DMS53 (cell line): ENCODE results near the gene CX3CL1.

Experiments
- DNase-seq: peaks from one replicate; lab custom pipeline; 2025; lab: John Stamatoyannopoulos, UW

Gene CX3CL1

DNA sequence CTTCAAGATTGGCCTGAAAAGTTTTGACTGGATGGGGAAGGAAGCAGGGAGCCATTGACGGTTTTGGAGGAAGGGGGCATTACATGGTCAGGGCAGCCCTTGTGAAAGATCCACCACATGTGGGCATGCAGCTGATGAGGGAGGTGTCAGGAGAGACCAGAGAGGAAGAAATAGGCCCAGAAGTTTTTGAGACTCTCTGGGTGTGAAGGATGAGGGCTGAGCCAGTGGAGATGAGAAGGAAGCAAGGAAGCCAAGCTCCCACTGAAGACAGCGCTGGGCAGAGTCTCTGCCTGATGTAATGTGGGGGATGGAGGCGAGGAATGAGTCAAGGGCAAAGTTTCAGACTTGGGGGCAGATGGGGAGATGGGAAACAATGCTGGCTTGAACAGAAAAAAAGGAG lies 32.8 kb downstream of the CX3CL1 start:
- no peak for DNase-seq

DNA sequence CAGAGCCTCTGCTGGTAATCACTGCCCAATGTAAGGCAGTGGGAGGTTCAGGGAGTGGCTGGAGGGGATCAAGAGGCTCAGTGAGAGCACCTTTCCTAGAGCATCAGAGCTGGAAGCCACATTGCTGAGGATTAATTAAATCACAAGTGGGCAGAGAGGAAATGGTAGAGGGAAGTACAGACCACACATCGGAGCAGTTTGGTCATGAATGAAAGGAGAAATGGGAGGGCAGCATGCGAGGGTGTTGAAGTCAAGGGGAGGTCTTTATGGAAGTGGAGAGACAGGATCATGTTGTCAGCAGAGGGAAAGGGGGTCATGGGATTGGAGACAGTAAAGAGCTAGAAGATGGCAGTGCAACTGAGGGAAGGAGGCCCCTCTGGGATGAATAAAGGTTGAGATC lies 34.6 kb downstream of the CX3CL1 start:
- DNase-seq, result no peak

DNA sequence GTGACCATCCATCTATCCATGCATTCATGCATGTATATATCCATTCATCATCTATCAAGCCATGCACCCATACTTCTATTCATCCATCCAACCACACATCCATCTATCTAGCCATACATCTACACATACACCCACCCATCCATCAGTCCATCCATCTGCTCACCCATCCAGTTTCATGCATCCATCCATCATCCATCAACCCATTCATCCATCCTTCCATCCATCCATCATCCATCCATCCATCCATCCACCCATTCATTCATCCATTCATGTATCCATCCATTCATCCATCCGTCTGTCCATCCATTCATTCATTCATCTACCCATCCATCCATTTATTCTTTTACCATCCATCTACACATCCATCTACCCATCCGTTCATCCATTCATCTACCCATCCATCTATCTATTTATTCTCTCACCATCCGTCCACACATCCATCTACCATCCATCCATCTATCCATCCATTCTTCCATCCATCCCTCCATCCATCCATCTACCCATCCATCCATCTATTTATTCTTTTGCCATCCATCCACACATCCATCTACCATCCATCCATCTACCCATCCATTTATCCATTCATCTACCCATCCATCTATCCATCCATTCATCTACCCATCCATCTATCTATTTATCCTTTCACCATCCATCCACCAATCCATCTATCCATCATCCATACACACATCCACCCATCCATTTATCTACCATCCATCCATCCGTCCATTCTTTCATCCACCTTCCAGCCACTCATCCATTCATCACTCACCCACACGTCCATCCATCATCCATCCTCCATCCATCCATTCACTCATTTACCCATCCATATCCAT lies 35.4 kb downstream of the CX3CL1 start:
- no peak for DNase-seq

DNA sequence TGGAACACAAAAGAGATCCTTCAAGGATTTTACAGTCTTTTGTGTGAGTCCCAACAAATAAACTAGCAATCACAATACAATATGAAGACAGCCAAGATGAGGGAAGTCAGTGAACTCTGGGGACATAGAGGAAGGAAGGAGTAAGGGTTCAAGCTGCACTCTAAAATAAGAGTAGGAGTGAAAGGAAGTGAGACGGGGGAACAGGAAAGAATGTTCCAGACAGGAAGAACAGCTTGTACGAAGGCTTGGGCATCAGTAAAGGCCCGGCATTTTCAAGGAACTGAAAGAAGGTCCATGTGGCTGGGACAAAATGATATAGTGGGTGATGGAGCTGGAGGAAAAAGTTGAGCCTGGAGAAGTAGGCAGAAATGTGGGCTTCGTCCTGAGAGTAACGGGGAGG lies 36.8 kb downstream of the CX3CL1 start:
- no peak for DNase-seq

DNA sequence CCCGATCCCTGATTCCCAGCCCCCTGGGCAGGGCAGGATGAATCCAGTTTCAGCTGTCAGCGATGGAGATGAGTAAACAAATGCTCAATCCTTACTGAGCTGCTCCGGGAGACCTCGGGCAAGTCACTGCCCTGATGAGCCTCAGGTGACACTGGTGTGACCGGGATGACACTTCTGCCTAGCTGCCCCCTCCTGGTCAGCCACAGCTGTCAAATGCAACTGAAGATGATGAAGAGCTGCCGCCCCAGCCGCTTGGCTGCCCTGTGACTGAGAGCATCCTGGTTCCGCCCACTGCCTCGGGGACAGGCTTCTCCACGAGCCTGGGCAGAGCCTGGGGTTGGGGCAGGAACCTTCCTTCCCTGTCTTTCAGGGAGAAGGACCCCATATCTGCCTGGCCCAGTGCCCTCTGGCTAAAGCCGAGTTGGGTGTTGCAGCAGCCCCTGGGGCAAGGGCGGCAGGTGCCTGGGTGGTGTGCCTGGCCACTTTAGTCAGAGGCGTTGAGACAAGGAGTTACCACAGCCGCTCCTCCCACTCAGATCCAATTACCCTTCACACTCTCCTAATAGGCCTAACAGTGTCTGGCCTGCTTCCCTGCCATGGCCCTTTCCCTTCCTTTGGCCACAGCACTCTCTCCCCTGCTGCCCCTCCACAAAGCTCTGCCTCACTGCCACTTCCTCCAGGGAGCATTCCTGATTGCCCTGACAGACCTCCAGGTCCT lies 37.7 kb downstream of the CX3CL1 start:
- DNase-seq, result peak; percentile 64

DNA sequence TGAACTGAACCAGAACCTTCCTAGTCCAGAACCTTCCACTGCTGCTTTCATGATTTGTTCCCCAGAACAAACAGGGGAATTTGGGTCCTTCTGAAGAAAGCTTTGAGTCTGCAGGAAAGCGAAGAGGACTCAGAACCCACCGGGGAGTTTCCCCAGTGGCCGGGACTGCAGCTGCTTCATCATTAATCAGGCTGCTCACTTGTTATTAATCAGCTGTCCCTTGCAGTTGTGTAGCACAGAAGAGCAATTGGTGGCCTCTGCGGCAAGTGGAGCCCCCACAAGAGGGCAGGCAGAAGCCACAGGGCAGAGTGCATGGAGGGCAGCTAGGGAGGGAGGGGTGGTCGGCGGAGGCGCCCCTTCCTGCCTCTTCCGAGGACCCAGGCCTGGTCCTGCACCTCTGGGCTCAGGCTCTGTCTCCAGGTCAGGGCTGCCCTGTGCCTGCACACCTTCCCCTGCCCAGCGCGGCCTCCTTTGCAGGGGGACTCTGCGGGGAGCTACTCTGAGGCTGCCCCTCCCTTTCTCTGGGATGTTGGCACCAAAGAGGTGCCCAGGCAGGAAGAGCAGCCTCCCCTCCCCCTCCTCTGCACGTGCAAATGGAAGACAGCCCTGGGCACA lies 39.2 kb downstream of the CX3CL1 start:
- DNase-seq, result no peak

DNA sequence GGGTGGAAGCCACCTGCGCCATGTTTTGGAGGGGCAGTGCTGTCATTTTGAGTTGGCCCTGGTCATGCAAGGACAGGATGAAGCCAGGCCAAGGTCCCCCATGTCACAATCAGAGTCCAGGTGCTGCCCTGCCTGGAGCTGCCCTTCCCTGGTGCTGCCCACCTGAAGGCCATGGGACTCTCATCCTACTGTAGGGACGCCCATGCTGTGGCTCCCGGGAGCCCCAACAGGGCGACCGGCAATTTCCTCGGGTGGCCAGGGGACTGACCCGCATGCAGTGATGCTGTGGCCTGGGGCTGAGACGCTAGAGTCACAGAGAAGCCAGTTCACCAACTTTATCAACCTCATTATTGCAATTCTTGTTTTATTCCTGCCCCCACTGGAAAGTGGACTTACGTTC lies 40.3 kb downstream of the CX3CL1 start:
- DNase-seq, result no peak

DNA sequence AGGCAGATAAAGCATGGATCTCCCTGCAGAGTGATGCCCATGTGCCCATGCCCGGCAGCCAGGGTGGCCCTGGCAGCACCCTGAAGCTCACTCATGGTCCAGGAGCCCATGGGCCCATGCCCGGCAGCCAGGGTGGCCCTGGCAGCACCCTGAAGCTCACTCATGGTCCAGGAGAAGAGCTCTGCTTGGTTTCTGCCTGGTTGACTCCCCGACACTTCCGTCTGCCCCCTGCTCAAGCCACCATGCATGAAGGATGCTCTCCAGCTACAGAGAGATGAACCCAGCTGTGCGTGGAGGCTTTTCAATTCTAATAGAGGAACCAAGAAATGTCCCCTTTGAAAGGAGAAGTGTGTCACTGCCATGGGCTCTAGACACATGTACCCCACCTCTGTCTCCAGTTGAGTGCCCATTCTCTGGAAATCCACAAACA lies 41.0 kb downstream of the CX3CL1 start:
- DNase-seq, result no peak

DNA sequence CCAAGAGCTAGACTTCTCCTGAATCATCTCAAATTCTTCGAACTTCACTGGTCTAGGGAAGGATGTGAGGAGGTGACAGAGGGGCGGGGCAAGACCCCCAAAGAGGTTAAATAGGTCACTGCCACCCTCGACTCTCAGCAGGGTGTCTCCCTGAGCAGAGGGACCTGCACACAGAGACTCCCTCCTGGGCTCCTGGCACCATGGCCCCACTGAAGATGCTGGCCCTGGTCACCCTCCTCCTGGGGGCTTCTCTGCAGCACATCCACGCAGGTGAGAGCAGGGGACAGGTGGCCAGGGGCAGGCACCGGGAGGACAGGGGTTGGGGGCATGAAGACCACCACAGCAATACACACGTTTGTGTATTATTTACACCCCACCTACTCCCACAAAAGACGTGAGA lies 41.4 kb downstream of the CX3CL1 start:
- DNase-seq, result no peak

DNA sequence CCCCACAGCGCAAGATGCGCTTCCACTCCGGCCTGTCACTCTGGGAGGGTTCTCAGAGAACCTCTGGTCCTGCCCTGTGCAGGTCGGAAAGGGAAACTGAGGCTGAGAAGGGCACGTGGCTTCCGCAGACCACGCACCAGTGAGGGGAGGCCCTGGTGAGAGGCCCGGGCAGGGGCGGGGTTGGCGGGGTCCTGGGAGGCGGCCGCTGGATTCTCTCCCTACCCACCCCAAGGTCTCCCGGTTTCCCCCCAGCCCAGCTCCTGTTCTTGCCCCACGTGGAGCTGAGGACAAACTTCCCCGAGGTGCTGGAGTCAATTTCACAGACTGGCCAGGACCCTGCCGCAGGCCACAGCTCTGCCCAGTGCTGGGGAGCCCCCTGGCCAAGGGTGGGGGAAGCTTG lies 43.8 kb downstream of the CX3CL1 start:
- DNase-seq, result no peak

DNA sequence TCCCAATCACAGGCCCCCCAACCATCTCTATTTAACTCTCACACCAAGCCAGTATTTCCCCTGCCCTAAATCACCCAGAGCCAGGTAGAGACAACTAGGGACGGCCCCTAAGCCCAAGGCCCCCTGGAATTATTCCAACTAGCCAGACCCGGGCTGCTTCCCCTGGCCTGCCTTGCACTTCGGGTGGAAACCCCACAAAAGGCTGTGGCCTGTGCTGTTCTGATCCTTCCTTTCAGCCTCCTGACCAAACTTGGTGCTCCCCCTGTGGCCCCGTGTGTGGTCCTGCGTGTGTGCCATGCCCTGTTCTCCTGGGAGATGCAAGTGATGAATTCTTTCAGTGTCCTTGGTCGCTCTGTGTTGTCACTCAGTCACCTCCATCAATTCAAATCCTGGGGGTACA lies 47.2 kb downstream of the CX3CL1 start:
- DNase-seq, result no peak

DNA sequence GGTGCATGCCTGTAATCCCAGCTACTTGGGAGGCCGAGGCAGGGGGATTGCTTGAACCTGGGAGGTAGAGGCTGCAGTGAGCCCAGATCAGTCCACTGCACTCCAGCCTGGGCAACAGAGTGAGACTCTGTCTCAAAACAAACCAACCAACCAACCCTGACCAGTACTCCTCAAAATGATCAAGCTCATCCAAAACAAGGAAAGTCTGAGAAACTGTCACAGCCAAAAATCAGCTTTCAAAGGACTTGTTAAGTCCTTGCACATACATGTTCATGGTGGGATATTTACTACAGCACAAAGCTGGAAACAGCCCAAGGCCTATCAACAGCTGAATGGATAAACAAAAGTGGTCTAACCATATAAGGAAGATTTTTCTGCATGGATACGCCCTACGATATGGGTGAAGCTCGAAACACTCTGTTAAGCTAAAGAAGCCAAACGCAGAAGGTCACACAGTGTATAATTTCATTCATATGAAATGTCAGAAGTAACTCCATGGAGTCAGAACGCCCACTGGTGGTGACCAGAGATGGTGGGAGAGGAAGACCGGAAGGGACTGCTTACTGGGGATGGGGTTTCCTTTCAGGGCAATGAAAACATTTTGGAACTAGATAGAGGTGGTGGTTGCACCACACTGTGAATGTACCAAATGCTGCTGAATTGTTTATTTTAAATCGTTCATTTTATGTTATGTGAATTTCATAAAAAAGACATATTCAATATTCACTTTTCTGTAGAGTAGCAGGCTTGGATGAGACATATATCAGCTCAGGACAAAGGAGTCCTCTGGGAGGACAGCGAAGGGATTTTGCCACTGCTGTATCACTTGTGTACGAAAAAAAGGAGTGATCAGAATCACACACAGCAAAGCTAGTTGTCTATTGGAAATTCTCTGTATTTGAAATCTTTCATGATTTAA lies 50.0 kb downstream of the CX3CL1 start:
- peak; percentile 83 for DNase-seq

DNA sequence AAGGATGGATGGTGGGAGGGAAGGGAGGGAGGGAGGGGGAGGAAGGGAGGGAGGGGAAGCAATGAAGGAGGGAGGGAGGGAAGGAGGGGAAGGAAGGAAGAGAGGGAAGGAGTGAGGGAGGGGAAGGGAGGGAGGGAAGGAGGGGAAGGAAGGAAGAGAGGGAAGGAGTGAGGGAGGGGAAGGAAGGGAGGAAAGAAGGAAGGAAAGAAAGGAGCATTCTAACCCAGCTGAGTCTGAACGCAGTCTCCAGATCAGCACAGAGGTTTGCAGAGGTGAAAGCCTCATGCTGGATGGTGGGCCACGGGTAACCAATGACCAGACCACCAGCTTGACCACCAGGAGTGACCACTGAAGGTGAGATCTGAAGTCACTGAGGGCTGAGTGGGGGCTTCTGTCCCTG lies 50.9 kb downstream of the CX3CL1 start:
- DNase-seq, result no peak

DNA sequence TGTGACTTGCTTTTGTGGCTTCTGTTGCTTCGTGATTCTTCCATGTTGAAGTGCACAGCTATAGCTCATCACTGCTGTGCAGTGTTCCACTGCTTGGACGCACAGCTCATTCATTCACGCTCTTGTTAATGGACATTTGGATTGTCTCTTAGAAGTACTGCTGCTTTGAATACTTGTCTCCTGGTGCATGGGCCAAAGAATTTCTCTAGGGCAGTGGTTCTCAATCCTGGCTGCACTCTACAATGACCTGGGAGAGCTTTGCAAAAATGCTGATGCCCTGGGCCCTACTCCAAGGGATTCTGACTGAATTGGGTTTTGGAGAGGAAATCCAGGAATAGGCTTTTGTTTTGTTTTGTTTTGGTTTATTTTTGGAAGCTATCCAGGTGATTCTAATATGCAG lies 52.3 kb downstream of the CX3CL1 start:
- no peak for DNase-seq

DNA sequence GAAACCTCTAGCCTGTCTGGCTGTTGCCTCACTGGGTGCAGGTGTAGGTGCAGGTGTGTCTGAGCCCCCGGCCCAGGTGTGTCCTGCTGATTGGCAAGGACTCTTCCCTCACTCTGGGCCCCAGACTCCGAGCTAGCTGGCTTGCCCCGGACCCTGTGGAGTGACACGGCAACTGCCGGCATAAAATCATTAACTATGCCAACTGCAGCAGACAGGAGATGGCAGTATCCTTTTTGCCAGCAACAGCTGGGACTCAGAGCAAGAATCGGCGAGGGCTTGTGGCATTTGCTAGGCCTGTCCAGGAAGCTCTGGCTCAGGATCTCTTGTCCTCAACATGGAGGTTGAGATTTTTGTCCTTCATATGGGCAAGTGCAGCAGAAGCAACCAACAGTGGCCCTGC lies 54.1 kb downstream of the CX3CL1 start:
- no peak for DNase-seq

DNA sequence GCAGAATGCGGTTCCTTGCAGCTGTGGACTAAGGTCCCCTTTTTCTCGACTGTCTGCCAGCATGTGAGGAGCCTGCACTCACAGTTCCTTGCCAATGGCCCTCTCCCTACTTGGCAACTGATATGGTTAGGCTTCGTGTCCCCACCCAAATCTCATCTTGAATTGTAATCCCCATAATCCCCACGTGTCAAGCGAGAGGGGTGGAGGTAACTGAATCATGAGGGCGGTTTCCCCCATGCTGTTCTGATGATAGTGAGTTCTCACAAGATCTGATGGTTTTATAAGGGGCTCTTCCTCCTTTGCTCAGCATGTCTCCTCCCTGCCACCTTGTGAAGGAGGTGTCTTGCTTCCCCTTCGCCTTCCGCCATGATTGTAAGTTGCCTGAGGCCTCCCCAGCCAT lies 55.0 kb downstream of the CX3CL1 start:
- DNase-seq, result no peak

DNA sequence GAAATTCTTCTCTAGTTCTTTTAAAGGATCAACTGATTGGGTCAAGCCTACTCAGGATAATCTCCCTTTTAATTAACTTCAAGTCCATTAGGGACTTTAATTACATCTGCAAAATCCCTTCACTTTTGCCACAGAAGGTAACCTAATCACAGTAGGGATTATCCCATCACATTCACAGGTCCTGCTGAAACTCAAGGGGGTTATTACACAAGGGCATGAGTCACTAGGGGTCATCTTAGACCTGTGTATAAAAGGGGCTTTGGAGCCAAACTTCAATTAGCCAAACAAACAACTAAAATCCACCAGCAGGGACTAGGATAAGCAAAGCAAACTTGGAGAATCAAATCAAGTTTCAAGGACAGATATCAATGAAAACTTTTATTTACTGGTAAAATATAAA lies 55.5 kb downstream of the CX3CL1 start:
- DNase-seq, result no peak

DNA sequence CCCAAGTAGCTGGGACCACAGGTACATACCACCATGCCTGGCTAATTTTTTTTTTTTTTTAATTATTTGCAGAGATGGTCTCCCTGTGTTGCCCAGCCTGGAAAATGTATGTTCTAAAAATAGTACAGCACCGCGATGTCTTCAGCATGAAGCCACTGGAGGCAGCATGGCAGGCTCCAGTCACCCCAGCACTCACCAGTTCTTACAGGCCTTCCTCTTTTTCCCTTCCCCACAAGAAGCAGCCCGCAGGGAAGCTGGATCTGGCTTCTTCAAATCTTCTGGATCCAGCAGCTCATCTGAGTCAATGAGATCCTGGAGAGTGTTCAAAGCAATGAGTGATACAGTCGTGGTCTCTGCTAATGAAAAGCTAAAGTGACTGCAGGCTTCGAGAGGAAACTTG lies 58.7 kb downstream of the CX3CL1 start:
- no peak for DNase-seq

DNA sequence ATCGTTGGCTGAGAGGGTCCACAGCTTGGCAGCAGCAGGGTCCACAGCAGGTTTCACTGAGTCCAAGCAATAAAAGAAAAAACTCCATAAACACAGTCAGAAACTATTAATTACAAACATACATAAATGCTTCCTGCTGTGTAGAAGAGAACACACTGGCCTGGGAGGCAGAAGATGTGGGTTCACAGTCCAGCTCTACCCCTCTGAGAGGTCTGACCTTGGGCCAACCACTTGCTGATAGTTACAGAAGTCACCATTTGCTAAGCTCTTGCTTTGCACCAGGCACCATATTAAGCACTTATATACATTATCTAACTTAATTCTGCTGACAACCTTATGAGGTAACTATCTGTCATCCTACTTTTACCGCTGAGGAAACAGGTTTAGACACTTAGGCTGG lies 60.2 kb downstream of the CX3CL1 start:
- no peak for DNase-seq

DNA sequence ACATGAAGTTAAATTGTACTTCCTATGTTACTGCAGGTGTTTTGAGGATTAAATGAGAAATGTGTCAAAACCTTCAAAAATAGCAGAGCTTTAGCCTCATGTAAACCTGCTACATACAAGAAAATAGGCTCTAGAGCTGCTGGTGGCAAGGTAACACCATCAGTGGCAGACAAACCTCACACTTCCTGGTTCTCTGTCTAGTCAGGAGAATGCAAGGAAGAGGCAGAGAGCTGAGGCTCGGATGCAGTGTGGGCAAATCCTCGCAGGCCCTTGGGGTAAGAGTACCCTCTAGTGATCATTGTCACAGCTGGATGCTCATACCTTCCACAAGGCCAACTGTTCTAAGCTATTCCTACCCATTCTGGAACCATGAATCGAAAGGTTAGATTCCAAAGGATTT lies 60.7 kb downstream of the CX3CL1 start:
- no peak for DNase-seq

DNA sequence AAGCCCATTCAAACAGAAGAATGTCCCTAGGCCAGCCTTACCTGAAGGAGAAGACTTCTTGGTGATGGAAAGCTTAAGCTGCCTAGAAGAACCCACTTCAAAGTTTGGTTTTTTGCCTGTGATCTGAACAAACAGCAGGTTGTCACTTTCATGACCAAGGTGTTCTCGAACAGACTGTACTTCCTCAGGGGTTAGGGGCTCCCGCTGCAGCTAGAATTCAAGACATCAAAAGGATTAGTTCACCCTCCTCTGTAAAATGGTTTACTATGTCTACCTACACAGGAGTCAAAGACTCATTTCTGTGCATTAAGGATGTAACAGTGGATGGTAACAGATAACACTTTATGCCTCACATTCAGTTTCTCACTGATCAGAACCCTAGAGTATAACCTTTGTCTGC lies 61.7 kb downstream of the CX3CL1 start:
- DNase-seq, result no peak
